K562 (cell line): Measurements from ENCODE around the gene S100A6. TPM values are rescaled to one million over a fixed set of nuclear protein-coding genes. Genes with fewer than 3 reads are reported as not detected.
A peak's percentile ranks its signal among the peaks of the same experiment; 100 is the strongest.

Experiments used
- CBFA2T2 ChIP-seq: fragments of 450-650 bp; conservative IDR thresholded peaks from 2 replicates; pipeline ENCODE4 v1.6.1; 2017; ENCODE audit warnings: mild to moderate bottlenecking
- ETV5 ChIP-seq: sonication (generic); formaldehyde crosslinking; IDR thresholded peaks from 2 replicates; pipeline ENCODE4 v1.4.0; 2020; ENCODE audit warnings: low read depth, mild to moderate bottlenecking, missing genetic modification reagents
- FOXJ2 ChIP-seq: fragments of 200-800 bp; sonication (Bioruptor generic); IDR thresholded peaks from 2 replicates; pipeline ENCODE4 v1.6.1; 2016; ENCODE audit warnings: missing genetic modification characterization, missing compliant biosample characterization
- JUND ChIP-seq, 2 experiments: IDR thresholded peaks; 2 replicates in 1 of 2; 3 replicates in 1 of 2; pipeline ENCODE4 v1.6.1; 2011; ENCODE audit warnings: borderline replicate concordance in 2 of 2, low read depth in 2 of 2, low read length in 2 of 2, improper control_type of control experiment in 1 of 2, missing biosample characterization in 1 of 2, missing genetic modification characterization in 1 of 2, missing genetic modification reagents in 1 of 2
- MCM3 ChIP-seq: fragments of 450-650 bp; IDR thresholded peaks from 2 replicates; pipeline ENCODE4 v1.6.1; 2016
- MTA2 ChIP-seq: fragments of 450-650 bp; IDR thresholded peaks from 2 replicates; pipeline ENCODE4 v1.6.1; 2016; ENCODE audit warnings: low read depth
- PHF21A ChIP-seq: fragments of 450-650 bp; IDR thresholded peaks from 2 replicates; pipeline ENCODE4 v1.6.1; 2017; ENCODE audit warnings: low read depth, borderline replicate concordance
- RB1 ChIP-seq: fragments of 450-650 bp; IDR thresholded peaks from 2 replicates; pipeline ENCODE4 v1.6.1; 2017; ENCODE audit warnings: low read depth, mild to moderate bottlenecking
- STAT5A ChIP-seq: IDR thresholded peaks from 2 replicates; pipeline ENCODE4 v1.6.1; 2012; ENCODE audit warnings: low read length, inconsistent platforms, borderline replicate concordance
- TCF3 ChIP-seq: sonication (generic); formaldehyde crosslinking; IDR thresholded peaks from 2 replicates; pipeline ENCODE4 v1.4.0; 2020; ENCODE audit warnings: mild to moderate bottlenecking, missing genetic modification reagents
- TRIM24 ChIP-seq, 2 experiments: fragments of 450-650 bp; IDR thresholded peaks; 2 replicates each; pipeline ENCODE4 v1.6.1; 2016
- ZFP30 ChIP-seq: fragments of 250-450 bp; sonication (Bioruptor Pico); IDR thresholded peaks from 2 replicates; pipeline ENCODE4 v1.8.0; 2022; ENCODE audit warnings: moderate library complexity, mild to moderate bottlenecking, inconsistent platforms, borderline replicate concordance
- ZNF408 ChIP-seq: fragments of 250-450 bp; sonication (Bioruptor Pico); IDR thresholded peaks from 2 replicates; pipeline ENCODE4 v1.4.0; 2020; ENCODE audit warnings: low read depth, mild to moderate bottlenecking, moderate library complexity
- polyA plus RNA-seq, 8 experiments: library from polyadenylated mRNA; depleted of rRNA in 4 of 8; stranded (reverse) in 5 of 8; unstranded in 3 of 8; fragments of >200 nt; fragmentation: Nextera tagmentation in 2 of 8; fragmentation: Illumina TruSeq in 1 of 8; extraction: Ambion mirVana in 2 of 8; extraction: Trizol in 1 of 8; gene quantifications; 2 replicates each; pipeline versions ENCODE4 v1.2.1 to v1.2.3, GENCODE V29; 2011 to 2014; ENCODE audit warnings: inconsistent platforms in 1 of 8, missing spikeins in 1 of 8
- total RNA-seq, 7 experiments: library from RNA; depleted of rRNA in 6 of 7; stranded (reverse); fragments of >200 nt in 6 of 7; fragmentation: Illumina TruSeq in 2 of 7; extraction: Trizol in 2 of 7; gene quantifications; 2 replicates each; pipeline versions ENCODE4 v1.2.1 to v1.2.3, GENCODE V29; 2011 to 2021; ENCODE audit warnings: low replicate concordance in 1 of 7
- TF ChIP-seq, protein P1 (sequence below): fragments of 450-650 bp; IDR thresholded peaks from 2 replicates; pipeline ENCODE4 v1.6.1; 2014; ENCODE audit warnings: low read depth, mild to moderate bottlenecking, moderate library complexity, borderline replicate concordance
- TF ChIP-seq, protein P2 (sequence below): sonication (generic); formaldehyde crosslinking; IDR thresholded peaks from 2 replicates; pipeline ENCODE4 v1.8.1; 2023; ENCODE audit warnings: mild to moderate bottlenecking, missing genetic modification reagents
- TF ChIP-seq, protein P3 (sequence below): fragments of 250-450 bp; sonication (Bioruptor Pico); IDR thresholded peaks from 2 replicates; pipeline ENCODE4 v1.5.0; 2021
- TF ChIP-seq, protein P4 (sequence below), 3 experiments: fragments of 200-800 bp in 1 of 3; fragments of 250-450 bp in 1 of 3; fragments of 450-650 bp in 1 of 3; sonication (Bioruptor Pico) in 1 of 3; sonication (Bioruptor generic) in 1 of 3; formaldehyde crosslinking in 1 of 3; IDR thresholded peaks; 2 replicates each; pipeline versions ENCODE4 v1.6.1 to v1.8.0; 2016 to 2022; ENCODE audit warnings: mild to moderate bottlenecking in 2 of 3, missing genetic modification characterization in 2 of 3, missing compliant biosample characterization in 1 of 3, moderate library complexity in 1 of 3

The S100A6 gene
- total and polyA plus RNA-seq, 9 of the 15 experiments (the other 6 are each of a cell fraction or from before 2014, with no cell fraction given) = 9.8 to 66.5 (median 23.2) TPM

DNA sequence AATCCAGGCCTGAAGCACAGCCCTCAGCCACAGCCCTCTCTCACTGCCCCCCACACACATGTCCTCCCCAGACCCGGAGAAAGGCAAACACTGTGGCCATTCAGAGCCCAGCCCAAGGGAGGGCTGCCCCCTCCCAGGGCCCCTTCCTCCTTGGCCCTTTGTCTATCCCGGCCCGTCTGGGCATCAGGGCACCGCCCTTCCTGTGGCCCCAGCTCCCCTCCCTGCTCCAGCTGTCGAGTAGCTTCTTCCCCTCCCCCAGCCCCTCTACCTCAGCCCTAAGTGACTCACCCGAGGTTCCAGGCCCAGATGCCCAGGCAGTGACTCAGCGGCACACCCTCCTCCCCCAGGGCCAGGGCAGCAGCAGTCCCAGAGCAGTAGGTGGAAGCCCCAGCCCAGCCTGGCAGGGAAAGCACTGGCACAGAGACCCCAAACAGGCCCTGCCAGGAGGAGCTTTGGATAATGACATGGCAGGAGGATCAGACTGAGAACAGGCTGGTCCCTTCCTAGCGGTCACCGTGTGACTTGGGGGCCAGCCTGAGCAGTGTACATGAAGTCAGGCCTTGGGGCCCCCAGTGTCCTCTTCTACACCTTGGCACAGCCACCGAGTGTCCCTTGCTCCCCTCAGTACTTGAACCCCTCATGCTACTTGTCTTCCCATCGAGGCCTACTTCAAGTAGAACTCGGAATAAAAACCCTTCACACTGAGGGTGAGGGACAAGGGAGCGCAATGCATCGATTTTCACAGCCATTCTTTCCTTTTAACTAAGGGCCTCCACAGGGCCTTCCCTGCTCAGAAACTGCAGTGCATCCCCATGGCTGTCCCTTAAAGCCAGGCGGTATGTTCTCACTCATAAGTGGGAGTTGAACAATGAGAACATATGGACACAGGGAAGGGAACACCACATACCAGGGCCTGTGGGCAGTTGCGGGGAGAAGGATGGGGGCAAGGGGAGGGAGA is 30.9 kb upstream of the S100A6 start (continued):
- TF ChIP-seq, protein P1, sequence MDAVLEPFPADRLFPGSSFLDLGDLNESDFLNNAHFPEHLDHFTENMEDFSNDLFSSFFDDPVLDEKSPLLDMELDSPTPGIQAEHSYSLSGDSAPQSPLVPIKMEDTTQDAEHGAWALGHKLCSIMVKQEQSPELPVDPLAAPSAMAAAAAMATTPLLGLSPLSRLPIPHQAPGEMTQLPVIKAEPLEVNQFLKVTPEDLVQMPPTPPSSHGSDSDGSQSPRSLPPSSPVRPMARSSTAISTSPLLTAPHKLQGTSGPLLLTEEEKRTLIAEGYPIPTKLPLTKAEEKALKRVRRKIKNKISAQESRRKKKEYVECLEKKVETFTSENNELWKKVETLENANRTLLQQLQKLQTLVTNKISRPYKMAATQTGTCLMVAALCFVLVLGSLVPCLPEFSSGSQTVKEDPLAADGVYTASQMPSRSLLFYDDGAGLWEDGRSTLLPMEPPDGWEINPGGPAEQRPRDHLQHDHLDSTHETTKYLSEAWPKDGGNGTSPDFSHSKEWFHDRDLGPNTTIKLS = 0 out of 2 replicates have a peak, but pooled peaks have one; percentile 33
- TF ChIP-seq, protein P2, sequence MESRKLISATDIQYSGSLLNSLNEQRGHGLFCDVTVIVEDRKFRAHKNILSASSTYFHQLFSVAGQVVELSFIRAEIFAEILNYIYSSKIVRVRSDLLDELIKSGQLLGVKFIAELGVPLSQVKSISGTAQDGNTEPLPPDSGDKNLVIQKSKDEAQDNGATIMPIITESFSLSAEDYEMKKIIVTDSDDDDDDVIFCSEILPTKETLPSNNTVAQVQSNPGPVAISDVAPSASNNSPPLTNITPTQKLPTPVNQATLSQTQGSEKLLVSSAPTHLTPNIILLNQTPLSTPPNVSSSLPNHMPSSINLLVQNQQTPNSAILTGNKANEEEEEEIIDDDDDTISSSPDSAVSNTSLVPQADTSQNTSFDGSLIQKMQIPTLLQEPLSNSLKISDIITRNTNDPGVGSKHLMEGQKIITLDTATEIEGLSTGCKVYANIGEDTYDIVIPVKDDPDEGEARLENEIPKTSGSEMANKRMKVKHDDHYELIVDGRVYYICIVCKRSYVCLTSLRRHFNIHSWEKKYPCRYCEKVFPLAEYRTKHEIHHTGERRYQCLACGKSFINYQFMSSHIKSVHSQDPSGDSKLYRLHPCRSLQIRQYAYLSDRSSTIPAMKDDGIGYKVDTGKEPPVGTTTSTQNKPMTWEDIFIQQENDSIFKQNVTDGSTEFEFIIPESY (CRISPR knock-in tag) = no peak
- TF ChIP-seq MCM3 (no peak), ZNF408 (no peak), RB1 (peak; percentile 23; the same call in 1 of the 2 replicates), CBFA2T2 (peak; percentile 75), JUND (IDR thresholded peaks at IDR 0.05; ENCODE audit: borderline replicate concordance, low read depth, low read length) (peak; percentile 100), JUND (tag; IDR thresholded peaks at IDR 0.05; ENCODE audit: borderline replicate concordance, low read depth, low read length) (peak; percentile 96), TRIM24 (IDR thresholded peaks at IDR 0.05) (peak; percentile 80 to 81; a peak in 3 of 4 replicates), PHF21A (peak; percentile 83; the same call in 1 of the 2 replicates), MTA2 (peak; percentile 59), TCF3 (peak; percentile 62), STAT5A (peak; percentile 22; the same call in 1 of the 2 replicates), ZFP30 (CRISPR knock-in tag) (no peak), ETV5 (CRISPR knock-in tag) (peak; percentile 81), FOXJ2 (tag) (no peak)
- TF ChIP-seq, protein P3, sequence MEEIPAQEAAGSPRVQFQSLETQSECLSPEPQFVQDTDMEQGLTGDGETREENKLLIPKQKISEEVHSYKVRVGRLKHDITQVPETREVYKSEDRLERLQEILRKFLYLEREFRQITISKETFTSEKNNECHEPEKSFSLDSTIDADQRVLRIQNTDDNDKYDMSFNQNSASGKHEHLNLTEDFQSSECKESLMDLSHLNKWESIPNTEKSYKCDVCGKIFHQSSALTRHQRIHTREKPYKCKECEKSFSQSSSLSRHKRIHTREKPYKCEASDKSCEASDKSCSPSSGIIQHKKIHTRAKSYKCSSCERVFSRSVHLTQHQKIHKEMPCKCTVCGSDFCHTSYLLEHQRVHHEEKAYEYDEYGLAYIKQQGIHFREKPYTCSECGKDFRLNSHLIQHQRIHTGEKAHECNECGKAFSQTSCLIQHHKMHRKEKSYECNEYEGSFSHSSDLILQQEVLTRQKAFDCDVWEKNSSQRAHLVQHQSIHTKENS (CRISPR knock-in tag) = no peak
- TF ChIP-seq, protein P4, sequence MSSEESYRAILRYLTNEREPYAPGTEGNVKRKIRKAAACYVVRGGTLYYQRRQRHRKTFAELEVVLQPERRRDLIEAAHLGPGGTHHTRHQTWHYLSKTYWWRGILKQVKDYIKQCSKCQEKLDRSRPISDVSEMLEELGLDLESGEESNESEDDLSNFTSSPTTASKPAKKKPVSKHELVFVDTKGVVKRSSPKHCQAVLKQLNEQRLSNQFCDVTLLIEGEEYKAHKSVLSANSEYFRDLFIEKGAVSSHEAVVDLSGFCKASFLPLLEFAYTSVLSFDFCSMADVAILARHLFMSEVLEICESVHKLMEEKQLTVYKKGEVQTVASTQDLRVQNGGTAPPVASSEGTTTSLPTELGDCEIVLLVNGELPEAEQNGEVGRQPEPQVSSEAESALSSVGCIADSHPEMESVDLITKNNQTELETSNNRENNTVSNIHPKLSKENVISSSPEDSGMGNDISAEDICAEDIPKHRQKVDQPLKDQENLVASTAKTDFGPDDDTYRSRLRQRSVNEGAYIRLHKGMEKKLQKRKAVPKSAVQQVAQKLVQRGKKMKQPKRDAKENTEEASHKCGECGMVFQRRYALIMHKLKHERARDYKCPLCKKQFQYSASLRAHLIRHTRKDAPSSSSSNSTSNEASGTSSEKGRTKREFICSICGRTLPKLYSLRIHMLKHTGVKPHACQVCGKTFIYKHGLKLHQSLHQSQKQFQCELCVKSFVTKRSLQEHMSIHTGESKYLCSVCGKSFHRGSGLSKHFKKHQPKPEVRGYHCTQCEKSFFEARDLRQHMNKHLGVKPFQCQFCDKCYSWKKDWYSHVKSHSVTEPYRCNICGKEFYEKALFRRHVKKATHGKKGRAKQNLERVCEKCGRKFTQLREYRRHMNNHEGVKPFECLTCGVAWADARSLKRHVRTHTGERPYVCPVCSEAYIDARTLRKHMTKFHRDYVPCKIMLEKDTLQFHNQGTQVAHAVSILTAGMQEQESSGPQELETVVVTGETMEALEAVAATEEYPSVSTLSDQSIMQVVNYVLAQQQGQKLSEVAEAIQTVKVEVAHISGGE (CRISPR knock-in tag; IDR thresholded peaks at IDR 0.05) = 0 out of 6 replicates have a peak, but pooled peaks of 1 of the 3 experiments have one; percentile 57
